PC-3 (cell line): ENCODE measurements around the gene RAPGEF3.

Source experiments
- CTCF ChIP-seq: fragments of 300-600 bp; sonication (generic); conservative IDR thresholded peaks from 2 replicates; pipeline ENCODE4 v1.5.1; 2017; ENCODE audit warnings: antibody characterized with exemption, low read depth, mild to moderate bottlenecking, low read length
- EZH2 ChIP-seq: fragments of 300-600 bp; sonication (generic); IDR thresholded peaks from one replicate; pipeline ENCODE4 v1.6.1; 2017; ENCODE audit warnings: antibody characterized with exemption, mild to moderate bottlenecking, low read length; ENCODE audit not compliant: unreplicated experiment
- EZH2phosphoT487 ChIP-seq: fragments of 300-600 bp; sonication (generic); IDR thresholded peaks from 2 replicates; pipeline ENCODE4 v1.6.1; 2018; ENCODE audit warnings: mild to moderate bottlenecking, antibody characterized with exemption, low read length, borderline replicate concordance

GRCh38 chr12:47795814-47796411 is 37.2 kb upstream of the RAPGEF3 start:
- TF ChIP-seq CTCF (no peak), EZH2 (no peak), EZH2phosphoT487 (no peak)
